Breast epithelium (tissue), 4 donors: Measurements from ENCODE around the gene ZNF700. TPM values are rescaled to one million over a fixed set of nuclear protein-coding genes. Genes with fewer than 3 reads are reported as not detected.
A peak's percentile ranks its signal among the peaks of the same experiment; 100 is the strongest.
"Not testable (repeated sequence)": the region's sequence is repeated elsewhere in the genome, so short reads cannot be mapped to it uniquely, and the experiment has no call there.

Experiments used
- DNase-seq, 2 donors: peaks; one replicate each; pipeline ENCODE4 v3.0.0-alpha.2; 2019; ENCODE audit warnings: low spot score in 2 of 2
- H3K27ac ChIP-seq, 2 donors: fragments of 200-600 bp; sonication (generic) in 1 of 2; one replicate each; pipeline ENCODE4 v1.5.1; 2016 to 2019; ENCODE audit warnings: mild to moderate bottlenecking in 1 of 2
- H3K27me3 ChIP-seq, 2 donors: fragments of 200-600 bp; sonication (generic) in 1 of 2; one replicate each; pipeline versions ENCODE4 v1.5.1 to v1.6.0; 2017 to 2019; ENCODE audit warnings: control low read depth in 1 of 2, mild to moderate bottlenecking in 1 of 2
- H3K36me3 ChIP-seq: fragments of 200-600 bp; one replicate; pipeline ENCODE4 v1.5.1; 2019
- H3K4me1 ChIP-seq, 2 donors: fragments of 200-600 bp; sonication (generic); one replicate each; pipeline ENCODE4 v1.5.1; 2016 to 2019; ENCODE audit warnings: control low read depth in 1 of 2
- H3K4me3 ChIP-seq, 3 donors: fragments of 200-600 bp; sonication (generic); 1 replicate in 2 of 3; 2 replicates in 1 of 3; pipeline ENCODE4 v1.5.1; 2016 to 2019; ENCODE audit warnings: mild to moderate bottlenecking in 3 of 3, moderate library complexity in 2 of 3
- H3K9me3 ChIP-seq, 2 donors: fragments of 200-600 bp; sonication (generic) in 1 of 2; one replicate each; pipeline ENCODE4 v1.5.1; 2016 to 2019; ENCODE audit warnings: control low read depth in 1 of 2
- POLR2A ChIP-seq: fragments of 450-650 bp; IDR thresholded peaks from one replicate; pipeline ENCODE4 v1.6.1; 2016; ENCODE audit warnings: antibody characterized with exemption, mild to moderate bottlenecking, moderate library complexity
- POLR2AphosphoS5 ChIP-seq, 3 donors: sonication (generic); formaldehyde crosslinking; IDR thresholded peaks; one replicate each; pipeline ENCODE4 v1.6.1; 2017; ENCODE audit warnings: antibody characterized with exemption in 3 of 3
- intact Hi-C: fragments of 100-400 bp; cut with DNase I; formaldehyde crosslinking; loops from one replicate; pipeline ENCODE4 v1.15.1; 2023; ENCODE audit warnings: low total_unique reads
- total RNA-seq, 3 donors: library from RNA; depleted of rRNA; stranded (reverse); fragments of >200 nt; gene quantifications; one replicate each; pipeline ENCODE4 v1.1.0, GENCODE V29; 2016
- TF ChIP-seq, protein P1 (sequence below), 3 donors: fragments of 450-650 bp; IDR thresholded peaks; one replicate each; pipeline ENCODE4 v1.5.1; 2016 to 2017; ENCODE audit warnings: antibody characterized with exemption in 3 of 3, mild to moderate bottlenecking in 3 of 3, moderate library complexity in 3 of 3

The ZNF700 gene
- total RNA-seq, 3 donors from 2014 or later: 13.8 to 32.9 (median 22.3) TPM

DNA sequence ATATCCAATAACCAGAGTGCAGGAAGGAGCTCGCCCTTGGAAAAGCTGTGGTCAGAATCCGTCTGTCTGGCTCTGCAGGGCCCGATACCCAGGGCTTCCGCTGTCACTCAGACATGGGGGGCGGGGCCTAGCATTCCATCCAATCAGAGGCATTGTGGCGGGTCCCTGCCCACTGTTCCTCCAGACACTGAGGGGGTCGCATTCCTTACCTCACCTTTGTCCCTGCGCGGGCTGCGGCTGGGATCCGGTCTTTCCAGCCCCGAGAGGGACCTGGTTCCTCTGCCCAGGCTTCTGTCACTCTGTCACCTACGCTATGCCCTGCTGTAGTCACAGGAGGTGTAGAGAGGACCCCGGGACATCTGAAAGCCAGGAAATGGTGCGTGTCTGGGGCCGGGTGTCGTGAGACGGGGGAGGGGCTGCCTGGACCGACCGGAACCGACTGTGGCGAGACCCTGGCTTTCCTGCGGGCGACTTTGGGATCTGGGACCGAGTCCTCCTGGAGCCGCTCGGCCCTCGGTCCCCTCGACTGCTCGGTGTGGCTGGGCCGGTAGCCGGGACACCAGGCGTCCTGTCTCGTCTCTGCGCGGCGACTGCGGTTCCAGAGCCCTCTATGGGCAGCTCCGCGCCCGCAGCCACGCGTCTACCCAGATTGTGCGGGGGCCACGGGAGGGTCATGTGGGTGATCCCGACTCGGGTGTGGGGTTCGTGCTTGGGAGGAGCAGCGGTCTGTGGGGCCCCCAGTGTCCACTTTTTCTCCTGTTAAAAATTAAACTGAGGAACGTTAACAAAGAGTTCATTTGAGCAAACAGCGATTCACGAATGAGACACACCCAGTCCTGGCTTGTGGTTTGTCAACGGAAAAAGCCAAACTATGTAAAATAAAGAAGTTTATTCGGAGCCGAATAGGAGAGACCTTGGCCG is 37.0 kb upstream of the ZNF700 start, which contains the start of gene ZNF69:
TSS of gene ZNF69 (plus strand) at position 172 of the 921 bp plus-strand sequence. CDS start at position 314, 142 bp downstream.
- H3K4me3 ChIP-seq: peak within 1 kb of the TSS; percentile 73 to 81 (median 80)
- H3K27me3 ChIP-seq: no peaks in the 10 kb centered on the region
- H3K9me3 ChIP-seq: no peaks in the 10 kb centered on the region
- peak; percentile 76 to 78 for DNase-seq
- intact Hi-C loops: no loop called here
- no peaks in the 10 kb centered on the region for H3K4me1 ChIP-seq
- no peaks in the 10 kb centered on the region for H3K36me3 ChIP-seq
- TF ChIP-seq POLR2AphosphoS5 (IDR thresholded peaks at IDR 0.05): no peak
- TF ChIP-seq, protein P1, sequence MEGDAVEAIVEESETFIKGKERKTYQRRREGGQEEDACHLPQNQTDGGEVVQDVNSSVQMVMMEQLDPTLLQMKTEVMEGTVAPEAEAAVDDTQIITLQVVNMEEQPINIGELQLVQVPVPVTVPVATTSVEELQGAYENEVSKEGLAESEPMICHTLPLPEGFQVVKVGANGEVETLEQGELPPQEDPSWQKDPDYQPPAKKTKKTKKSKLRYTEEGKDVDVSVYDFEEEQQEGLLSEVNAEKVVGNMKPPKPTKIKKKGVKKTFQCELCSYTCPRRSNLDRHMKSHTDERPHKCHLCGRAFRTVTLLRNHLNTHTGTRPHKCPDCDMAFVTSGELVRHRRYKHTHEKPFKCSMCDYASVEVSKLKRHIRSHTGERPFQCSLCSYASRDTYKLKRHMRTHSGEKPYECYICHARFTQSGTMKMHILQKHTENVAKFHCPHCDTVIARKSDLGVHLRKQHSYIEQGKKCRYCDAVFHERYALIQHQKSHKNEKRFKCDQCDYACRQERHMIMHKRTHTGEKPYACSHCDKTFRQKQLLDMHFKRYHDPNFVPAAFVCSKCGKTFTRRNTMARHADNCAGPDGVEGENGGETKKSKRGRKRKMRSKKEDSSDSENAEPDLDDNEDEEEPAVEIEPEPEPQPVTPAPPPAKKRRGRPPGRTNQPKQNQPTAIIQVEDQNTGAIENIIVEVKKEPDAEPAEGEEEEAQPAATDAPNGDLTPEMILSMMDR (IDR thresholded peaks at IDR 0.05): peak in 1 of 3 donors; percentile 32
- TF ChIP-seq POLR2A: no peak
- peak within 1 kb of the TSS; percentile 93 to 95 for H3K27ac ChIP-seq

DNA sequence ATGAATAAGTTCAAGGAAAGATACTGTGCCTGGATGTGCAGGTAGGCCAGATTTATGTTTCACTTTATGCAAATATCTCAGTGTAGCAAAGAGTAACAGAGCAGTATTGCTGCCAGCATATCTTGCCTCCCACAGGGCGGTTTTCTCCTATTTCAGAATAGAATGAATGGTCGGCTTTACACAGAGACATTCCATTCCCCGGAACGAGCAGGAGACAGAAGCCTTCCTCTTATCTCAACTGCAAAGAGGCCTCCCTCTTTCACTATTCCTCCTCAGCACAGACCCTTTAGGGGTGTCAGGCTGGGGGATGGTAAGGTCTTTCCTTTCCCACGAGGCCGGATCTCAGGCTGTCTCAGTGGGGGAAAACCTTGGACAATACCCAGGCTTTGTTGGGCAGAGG is 35.0 kb upstream of the ZNF700 start:
- DNase-seq, H3K4me1 ChIP-seq, H3K27me3 ChIP-seq, H3K4me3 ChIP-seq, H3K9me3 ChIP-seq, H3K36me3 ChIP-seq, intact Hi-C loops, H3K27ac ChIP-seq: not testable (repeated sequence)

DNA sequence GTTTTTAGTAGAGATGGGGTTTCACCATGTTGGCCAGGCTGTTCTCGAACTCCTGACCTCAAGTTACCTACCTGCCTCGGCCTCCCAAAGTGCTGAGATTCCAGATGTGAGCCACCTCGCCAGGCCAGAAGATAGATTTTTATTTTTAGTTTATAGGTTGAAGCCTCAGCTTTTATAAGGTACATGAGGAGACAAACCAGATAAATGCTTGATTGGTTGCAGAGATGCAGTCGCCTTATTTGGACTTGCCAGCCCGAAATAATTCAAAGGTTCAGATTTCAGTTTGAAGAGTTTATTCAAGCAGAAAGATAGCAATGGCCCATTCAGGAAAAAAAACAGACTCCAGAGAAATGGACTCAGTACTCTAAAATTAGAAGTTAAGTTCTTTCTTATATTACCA is 34.3 kb upstream of the ZNF700 start:
- intact Hi-C loops: no loop called here
- Histone ChIP-seq H3K27me3 (no peaks in the 10 kb centered on the region), H3K4me3 (no peak overlapping the region), H3K9me3 (no peaks in the 10 kb centered on the region), H3K4me1 (no peaks in the 10 kb centered on the region), H3K27ac (no peak overlapping the region), H3K36me3 (no peaks in the 10 kb centered on the region)
- DNase-seq: no peak
- TF ChIP-seq, protein P1 (IDR thresholded peaks at IDR 0.05): no peak
- TF ChIP-seq POLR2AphosphoS5 (IDR thresholded peaks at IDR 0.05): no peak
- TF ChIP-seq POLR2A: no peak

DNA sequence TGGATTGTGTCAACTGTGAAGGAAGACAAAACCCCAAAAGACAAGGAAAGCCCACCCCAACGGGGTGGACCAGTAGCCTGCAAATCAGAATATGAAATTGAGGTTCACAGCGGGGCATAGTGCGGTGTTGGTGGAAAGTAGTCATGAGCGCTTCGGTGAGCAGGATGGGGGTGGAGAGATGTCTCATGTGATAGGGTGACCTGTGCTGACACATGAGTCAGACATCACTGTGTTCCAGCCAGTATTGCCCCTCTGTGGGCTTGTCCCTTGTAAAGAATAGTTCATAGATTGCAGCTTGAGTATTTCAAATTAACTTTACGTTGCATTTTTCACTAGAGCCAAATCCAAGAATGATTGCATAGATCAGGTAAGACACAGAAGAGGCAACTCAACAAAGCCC is 30.1 kb upstream of the ZNF700 start:
- Histone ChIP-seq H3K4me3 (no peak overlapping the region), H3K9me3 (peaks cover 12 to 16% of the 10 kb centered on the region in 2 donors), H3K27ac (no peak overlapping the region), H3K27me3 (no peaks in the 10 kb centered on the region), H3K4me1 (no peaks in the 10 kb centered on the region), H3K36me3 (no peaks in the 10 kb centered on the region)
- TF ChIP-seq POLR2A (no peak), POLR2AphosphoS5 (IDR thresholded peaks at IDR 0.05) (no peak)
- TF ChIP-seq, protein P1 (IDR thresholded peaks at IDR 0.05): no peak
- no peak for DNase-seq
- intact Hi-C loops: no loop called here

DNA sequence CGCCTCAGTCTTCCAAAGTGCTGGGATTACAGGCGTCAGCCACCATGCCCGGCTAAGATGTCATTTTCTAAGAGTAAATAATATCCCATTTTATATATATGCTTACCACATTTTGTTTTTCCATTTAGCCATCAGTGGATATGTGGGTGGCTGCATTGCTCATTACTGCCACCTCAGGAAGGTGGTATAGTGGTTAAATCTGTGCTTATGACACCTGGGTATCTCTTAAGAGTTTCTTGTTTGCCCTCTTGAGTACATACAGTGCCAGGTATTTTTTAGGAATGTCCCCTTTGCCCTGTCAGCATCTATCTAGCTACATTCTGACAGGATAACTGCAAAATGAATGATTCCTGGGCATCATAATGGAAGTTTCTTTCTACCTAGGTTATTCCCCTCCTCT is 22.7 kb upstream of the ZNF700 start:
- intact Hi-C loops: no loop called here
- H3K27me3 ChIP-seq: no peaks in the 10 kb centered on the region
- DNase-seq: no peak
- no peaks in the 10 kb centered on the region for H3K4me1 ChIP-seq
- no peaks in the 10 kb centered on the region for H3K36me3 ChIP-seq
- H3K27ac ChIP-seq: no peak overlapping the region
- peaks cover 74 to 88% of the 10 kb centered on the region in 2 donors for H3K9me3 ChIP-seq
- TF ChIP-seq, protein P1 (IDR thresholded peaks at IDR 0.05): no peak
- TF ChIP-seq POLR2AphosphoS5 (IDR thresholded peaks at IDR 0.05) (no peak), POLR2A (no peak)
- no peak overlapping the region for H3K4me3 ChIP-seq
